Astrocyte of the spinal cord (primary cell): ENCODE results near the gene CYP24A1.

Experiments used
- DNase-seq: peaks from one replicate; pipeline ENCODE4 v3.0.0; 2011; ENCODE audit warnings: low read depth, low spot score
- H3K4me3 ChIP-seq: 2 replicates; pipeline ENCODE4 v1.5.1; 2011; ENCODE audit warnings: low read depth, mild to moderate bottlenecking, low read length, moderate library complexity
- in situ Hi-C: cut with HindIII; loops from 2 replicates; pipeline ENCODE4 v1.10.0; 2017; ENCODE audit warnings: low sequenced_read_pairs
- TF ChIP-seq, protein P1 (sequence below): IDR thresholded peaks from 2 replicates; pipeline ENCODE4 v1.5.1; 2012; ENCODE audit warnings: low read depth, mild to moderate bottlenecking, low read length, inconsistent platforms

CYP24A1 gene

DNA sequence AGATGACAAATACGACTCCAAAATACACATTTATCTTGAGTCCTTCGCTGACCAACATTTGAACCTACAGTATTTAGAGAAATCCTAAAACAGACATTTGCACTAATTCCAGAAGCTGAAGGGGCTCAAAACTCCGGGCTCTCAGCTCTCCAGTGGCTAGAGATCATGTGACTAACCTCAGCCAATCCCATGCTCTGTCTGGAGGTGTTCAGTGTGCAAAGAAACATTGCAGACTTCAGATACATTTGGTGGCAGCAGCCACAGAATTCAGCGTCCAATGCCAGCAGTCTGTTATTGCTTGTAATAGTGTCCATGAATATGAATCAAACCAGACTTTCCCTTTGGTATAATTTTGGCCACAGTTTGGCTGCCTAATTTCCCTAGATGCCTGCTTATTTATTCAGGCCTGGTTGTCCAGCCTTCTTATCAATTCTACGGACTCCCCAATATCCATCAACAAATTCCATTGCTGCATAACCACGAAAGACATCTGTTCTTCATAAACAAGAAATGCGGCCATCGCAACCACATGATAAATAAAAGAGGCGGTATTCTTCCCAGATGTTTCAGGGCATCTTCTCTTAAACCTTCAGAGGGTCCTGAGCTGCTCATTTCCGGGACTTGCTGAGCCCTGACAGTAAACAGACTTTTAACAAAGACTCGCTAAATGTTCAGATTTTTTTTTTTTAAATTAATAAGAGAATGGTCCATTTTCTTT lies 14.5 kb upstream of the CYP24A1 start:
- TF ChIP-seq, protein P1, sequence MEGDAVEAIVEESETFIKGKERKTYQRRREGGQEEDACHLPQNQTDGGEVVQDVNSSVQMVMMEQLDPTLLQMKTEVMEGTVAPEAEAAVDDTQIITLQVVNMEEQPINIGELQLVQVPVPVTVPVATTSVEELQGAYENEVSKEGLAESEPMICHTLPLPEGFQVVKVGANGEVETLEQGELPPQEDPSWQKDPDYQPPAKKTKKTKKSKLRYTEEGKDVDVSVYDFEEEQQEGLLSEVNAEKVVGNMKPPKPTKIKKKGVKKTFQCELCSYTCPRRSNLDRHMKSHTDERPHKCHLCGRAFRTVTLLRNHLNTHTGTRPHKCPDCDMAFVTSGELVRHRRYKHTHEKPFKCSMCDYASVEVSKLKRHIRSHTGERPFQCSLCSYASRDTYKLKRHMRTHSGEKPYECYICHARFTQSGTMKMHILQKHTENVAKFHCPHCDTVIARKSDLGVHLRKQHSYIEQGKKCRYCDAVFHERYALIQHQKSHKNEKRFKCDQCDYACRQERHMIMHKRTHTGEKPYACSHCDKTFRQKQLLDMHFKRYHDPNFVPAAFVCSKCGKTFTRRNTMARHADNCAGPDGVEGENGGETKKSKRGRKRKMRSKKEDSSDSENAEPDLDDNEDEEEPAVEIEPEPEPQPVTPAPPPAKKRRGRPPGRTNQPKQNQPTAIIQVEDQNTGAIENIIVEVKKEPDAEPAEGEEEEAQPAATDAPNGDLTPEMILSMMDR = no peak
- DNase-seq = no peak
- no peak overlapping the region for H3K4me3 ChIP-seq
- in situ Hi-C loops = no loop called here

GRCh38 chr20:54184904-54185626 lies 11.3 kb upstream of the CYP24A1 start:
- DNase-seq = no peak
- in situ Hi-C loops = no loop called here

DNA sequence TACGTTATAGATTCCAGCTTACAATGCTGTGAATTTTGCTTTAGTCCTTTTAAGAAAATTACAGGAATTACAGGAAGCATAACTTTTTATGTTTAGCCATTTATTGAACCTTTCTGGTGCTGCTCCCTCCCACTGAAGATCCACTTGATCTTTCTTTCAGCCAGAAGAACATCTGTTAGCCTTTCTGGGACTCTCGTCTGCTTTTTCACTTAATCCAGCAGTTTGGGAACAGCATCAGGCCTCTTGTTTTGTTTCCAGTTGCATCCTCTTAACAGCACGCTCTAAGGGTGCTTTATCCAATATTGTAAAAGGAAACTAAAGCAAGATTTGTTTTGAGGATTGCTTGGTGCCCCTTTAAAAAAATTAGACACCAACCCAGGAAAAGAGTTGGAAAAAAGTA lies 10.3 kb upstream of the CYP24A1 start:
- in situ Hi-C loops = no loop called here
- no peak overlapping the region for H3K4me3 ChIP-seq
- TF ChIP-seq, protein P1 = no peak
- DNase-seq = no peak

More at GRCh38 chr20:54184904-54185626, 11.3 kb upstream of the CYP24A1 start:
- H3K4me3 ChIP-seq = no peak overlapping the region
- TF ChIP-seq, protein P1 = no peak

DNA sequence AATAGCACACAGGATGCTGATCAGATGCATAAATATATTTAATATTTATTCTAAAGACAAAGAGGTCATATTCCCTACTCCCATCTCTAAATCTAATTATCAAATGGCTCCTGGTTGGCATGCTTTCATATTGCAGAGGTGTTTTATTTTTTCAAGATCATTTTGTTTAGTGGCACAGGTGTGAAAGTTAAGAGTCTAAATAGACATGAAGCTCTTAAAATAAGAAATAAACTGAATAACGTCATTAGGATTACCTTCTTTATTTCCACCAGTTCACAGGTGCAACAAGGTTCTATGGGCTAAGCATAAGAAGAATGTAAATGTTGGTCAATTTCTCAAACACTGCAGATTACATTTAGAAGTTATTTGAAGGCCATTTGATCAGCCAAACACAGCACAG lies 7.1 kb upstream of the CYP24A1 start:
- DNase-seq = no peak
- TF ChIP-seq, protein P1 = no peak
- in situ Hi-C loops = no loop called here
- no peak overlapping the region for H3K4me3 ChIP-seq

GRCh38 chr20:54179946-54180345 lies 6.2 kb upstream of the CYP24A1 start:
- in situ Hi-C loops = no loop called here
- H3K4me3 ChIP-seq = no peak overlapping the region
- DNase-seq = no peak
- TF ChIP-seq, protein P1 = no peak

DNA sequence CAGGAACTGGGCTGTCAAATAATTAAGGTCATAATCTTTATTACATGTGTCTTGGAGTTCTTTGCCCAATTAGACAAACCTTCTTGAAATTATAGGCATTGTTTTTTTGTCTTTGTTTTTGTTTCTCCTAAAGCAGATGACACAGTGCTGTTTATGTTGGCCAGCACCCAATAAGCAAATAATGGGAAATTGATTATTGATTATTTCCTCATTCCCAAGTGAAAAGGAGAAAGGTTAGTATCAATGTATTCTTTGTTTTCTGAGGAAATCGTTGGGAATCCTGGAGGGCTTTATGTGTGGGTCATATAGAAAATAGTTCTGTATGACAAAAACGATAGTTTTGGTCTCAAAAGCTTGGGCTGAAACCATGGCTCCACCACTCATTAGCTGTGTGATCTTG lies 4.5 kb upstream of the CYP24A1 start:
- DNase-seq = no peak
- TF ChIP-seq, protein P1 = no peak
- H3K4me3 ChIP-seq = no peak overlapping the region
- in situ Hi-C loops = no loop called here
